ENCODE measurements around the gene GPC5. TPM values are rescaled to one million over a fixed set of nuclear protein-coding genes. Genes with fewer than 3 reads are reported as not detected.

Gene GPC5
- total RNA-seq, 1 donor from 2014 or later: 0.17 TPM

- Histone ChIP-seq H3K36me3 (ENCODE audit: control insufficient read depth, insufficient read depth, low read length) (no peaks in the 10 kb centered on the region), H3K27me3 (ENCODE audit: control insufficient read depth, insufficient read depth, low read length) (no peaks in the 10 kb centered on the region), H3K4me3 (ENCODE audit: low read depth, low read length) (no peak overlapping the region)
- TF ChIP-seq CTCF (IDR thresholded peaks at IDR 0.05; ENCODE audit: insufficient read depth, low read length, poor library complexity, severe bottlenecking): no peak
- no peak for DNase-seq (ENCODE audit: low read depth)
Measured at GRCh38 chr13:91684746-91685145, 286.3 kb downstream of the GPC5 start.

GRCh38 chr13:91690944-91691343 lies 292.5 kb downstream of the GPC5 start:
- TF ChIP-seq CTCF (IDR thresholded peaks at IDR 0.05; ENCODE audit: insufficient read depth, low read length, poor library complexity, severe bottlenecking): no peak

GRCh38 chr13:91693466-91693865 lies 295.0 kb downstream of the GPC5 start:
- H3K36me3 ChIP-seq (ENCODE audit: control insufficient read depth, insufficient read depth, low read length): no peaks in the 10 kb centered on the region
- H3K27me3 ChIP-seq (ENCODE audit: control insufficient read depth, insufficient read depth, low read length): no peaks in the 10 kb centered on the region
- H3K4me3 ChIP-seq (ENCODE audit: low read depth, low read length): no peak overlapping the region
- TF ChIP-seq CTCF (IDR thresholded peaks at IDR 0.05; ENCODE audit: insufficient read depth, low read length, poor library complexity, severe bottlenecking): no peak
- DNase-seq (ENCODE audit: low read depth): no peak

More at GRCh38 chr13:91690944-91691343, 292.5 kb downstream of the GPC5 start:
- Histone ChIP-seq H3K27me3 (ENCODE audit: control insufficient read depth, insufficient read depth, low read length) (no peaks in the 10 kb centered on the region), H3K4me3 (ENCODE audit: low read depth, low read length) (no peak overlapping the region), H3K36me3 (ENCODE audit: control insufficient read depth, insufficient read depth, low read length) (no peaks in the 10 kb centered on the region)
- DNase-seq (ENCODE audit: low read depth): no peak

- Histone ChIP-seq H3K4me3 (ENCODE audit: low read depth, low read length) (no peak overlapping the region), H3K36me3 (ENCODE audit: control insufficient read depth, insufficient read depth, low read length) (no peaks in the 10 kb centered on the region), H3K27me3 (ENCODE audit: control insufficient read depth, insufficient read depth, low read length) (no peaks in the 10 kb centered on the region)
- DNase-seq (ENCODE audit: low read depth): no peak
- no peak for TF ChIP-seq CTCF (IDR thresholded peaks at IDR 0.05; ENCODE audit: insufficient read depth, low read length, poor library complexity, severe bottlenecking)
Measured at GRCh38 chr13:91698308-91698707, 299.9 kb downstream of the GPC5 start.

GRCh38 chr13:91698767-91699166 lies 300.3 kb downstream of the GPC5 start:
- Histone ChIP-seq H3K27me3 (ENCODE audit: control insufficient read depth, insufficient read depth, low read length) (no peaks in the 10 kb centered on the region), H3K4me3 (ENCODE audit: low read depth, low read length) (no peak overlapping the region), H3K36me3 (ENCODE audit: control insufficient read depth, insufficient read depth, low read length) (no peaks in the 10 kb centered on the region)
- no peak for TF ChIP-seq CTCF (IDR thresholded peaks at IDR 0.05; ENCODE audit: insufficient read depth, low read length, poor library complexity, severe bottlenecking)
- DNase-seq (ENCODE audit: low read depth): no peak

GRCh38 chr13:91699863-91700262 lies 301.4 kb downstream of the GPC5 start:
- TF ChIP-seq CTCF (IDR thresholded peaks at IDR 0.05; ENCODE audit: insufficient read depth, low read length, poor library complexity, severe bottlenecking): no peak
- no peaks in the 10 kb centered on the region for H3K27me3 ChIP-seq (ENCODE audit: control insufficient read depth, insufficient read depth, low read length)
- no peak for DNase-seq (ENCODE audit: low read depth)
- no peaks in the 10 kb centered on the region for H3K36me3 ChIP-seq (ENCODE audit: control insufficient read depth, insufficient read depth, low read length)
- no peak overlapping the region for H3K4me3 ChIP-seq (ENCODE audit: low read depth, low read length)
